Type B pancreatic cell (in vitro differentiated cells): ENCODE data around the gene WIPF3. TPM values are rescaled to one million over a fixed set of nuclear protein-coding genes. Genes with fewer than 3 reads are reported as not detected.

Experiments used
- DNase-seq: peaks from one replicate; pipeline ENCODE4 v3.0.0; 2021; ENCODE audit warnings: mixed read lengths; ENCODE audit not compliant: unreplicated experiment; ENCODE audit errors: extremely low spot score
- H3K27ac Mint-ChIP-seq: 2 replicates; pipeline ENCODE4 v1.8.0; 2021; ENCODE audit warnings: mild to moderate bottlenecking, mixed read lengths
- H3K27me3 Mint-ChIP-seq: 2 replicates; pipeline ENCODE4 v1.8.0; 2021; ENCODE audit warnings: mixed read lengths
- H3K36me3 Mint-ChIP-seq: 2 replicates; pipeline ENCODE4 v1.8.0; 2021; ENCODE audit warnings: mixed read lengths
- H3K4me1 Mint-ChIP-seq: one replicate; pipeline ENCODE4 v1.8.0; 2021; ENCODE audit warnings: mixed read lengths; ENCODE audit not compliant: unreplicated experiment
- H3K4me3 Mint-ChIP-seq: 2 replicates; pipeline ENCODE4 v1.8.0; 2021; ENCODE audit warnings: mild to moderate bottlenecking, mixed read lengths
- H3K9me3 Mint-ChIP-seq: 2 replicates; pipeline ENCODE4 v1.8.0; 2021; ENCODE audit warnings: mixed read lengths
- CTCF ChIP-seq: fragments of 200-600 bp; sonication (generic); conservative IDR thresholded peaks from 2 replicates; pipeline ENCODE4 v1.5.0; 2021; ENCODE audit warnings: antibody characterized with exemption, mild to moderate bottlenecking
- total RNA-seq: library from RNA; stranded (reverse); gene quantifications from 2 replicates; pipeline ENCODE4 v1.2.1, GENCODE V29; 2021; ENCODE audit warnings: low replicate concordance

The WIPF3 gene
- total RNA-seq, 1 donor from 2014 or later = 1.7 TPM

DNA sequence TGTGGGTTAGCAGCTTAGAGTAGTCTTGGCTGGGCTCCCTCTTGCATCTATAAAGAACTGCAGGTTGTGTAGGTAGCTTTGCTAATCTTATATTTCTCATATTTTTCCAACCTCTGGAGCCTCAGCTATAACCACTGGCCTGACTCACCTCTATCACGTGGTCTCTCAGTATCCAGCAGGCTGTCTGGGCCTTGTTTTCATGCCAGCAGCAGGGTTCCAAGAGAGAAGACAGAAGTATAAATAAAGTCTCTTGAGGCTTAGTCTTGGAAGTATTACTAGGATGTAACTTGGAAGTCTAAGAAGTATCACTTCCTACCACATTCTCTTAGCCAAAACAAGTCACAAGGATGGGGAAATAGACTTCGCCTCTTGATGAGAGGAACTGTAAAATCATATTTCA, 73.3 kb downstream of the WIPF3 start:
- Mint-ChIP-seq H3K4me1 (peaks cover 10% of the 10 kb centered on the region), H3K36me3 (no peaks in the 10 kb centered on the region), H3K4me3 (no peak overlapping the region), H3K9me3 (no peaks in the 10 kb centered on the region), H3K27ac (no peak overlapping the region), H3K27me3 (peaks cover 14% of the 10 kb centered on the region)
- no peak for TF ChIP-seq CTCF
- DNase-seq = no peak

- Mint-ChIP-seq H3K9me3 (no peaks in the 10 kb centered on the region), H3K4me1 (peaks cover 18% of the 10 kb centered on the region), H3K4me3 (no peak overlapping the region), H3K36me3 (no peaks in the 10 kb centered on the region), H3K27me3 (peaks cover 16% of the 10 kb centered on the region), H3K27ac (no peak overlapping the region)
- DNase-seq = no peak
- TF ChIP-seq CTCF = no peak
Measured at GRCh38 chr7:29881724-29882123, 75.4 kb downstream of the WIPF3 start.

GRCh38 chr7:29882481-29882880, 76.2 kb downstream of the WIPF3 start:
- Mint-ChIP-seq H3K4me1 (peaks cover 14% of the 10 kb centered on the region), H3K27ac (no peak overlapping the region), H3K27me3 (peaks cover 14% of the 10 kb centered on the region), H3K9me3 (no peaks in the 10 kb centered on the region), H3K36me3 (no peaks in the 10 kb centered on the region), H3K4me3 (no peak overlapping the region)
- peak; percentile 16 for DNase-seq
- no peak for TF ChIP-seq CTCF

DNA sequence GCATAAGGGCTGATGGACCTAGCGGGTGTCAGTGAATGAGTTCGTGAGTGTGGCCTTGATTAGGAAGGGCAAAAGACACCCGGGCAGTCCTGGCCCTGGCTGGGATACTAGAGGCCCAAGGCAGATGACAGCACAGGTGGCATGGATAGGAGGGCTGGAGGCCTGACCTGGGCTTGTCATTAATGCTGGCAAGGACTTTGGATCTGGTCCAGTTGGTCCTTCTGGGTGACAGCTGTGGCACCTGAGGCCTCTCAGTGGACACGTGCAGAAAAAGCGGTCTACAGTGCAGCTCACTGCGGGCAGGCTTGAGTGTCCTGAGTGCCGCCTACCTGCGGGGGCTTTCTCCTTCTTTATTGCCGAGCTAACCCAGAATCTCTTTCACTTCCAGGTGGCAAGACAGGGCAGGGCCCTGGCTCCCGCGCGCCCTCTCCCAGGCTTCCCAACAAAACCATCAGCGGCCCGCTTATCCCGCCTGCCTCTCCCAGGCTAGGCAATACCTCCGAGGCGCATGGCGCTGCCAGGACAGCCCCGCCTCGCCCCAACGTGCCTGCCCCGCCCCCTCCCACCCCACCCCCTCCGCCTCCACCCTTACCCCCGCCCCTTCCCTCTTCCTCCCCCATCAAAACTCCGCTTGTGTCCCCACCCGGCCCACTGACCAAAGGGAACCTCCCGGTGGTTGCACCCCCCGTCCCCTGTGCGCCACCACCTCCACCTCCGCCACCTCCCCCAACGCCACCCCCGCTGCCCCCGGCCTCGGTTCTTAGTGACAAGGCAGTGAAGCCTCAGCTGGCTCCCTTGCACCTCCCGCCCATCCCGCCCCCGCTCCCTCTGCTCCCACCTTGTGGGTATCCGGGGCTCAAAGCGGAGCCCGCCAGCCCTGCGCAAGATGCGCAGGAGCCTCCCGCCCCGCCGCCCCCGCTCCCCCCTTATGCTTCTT, 77.4 kb downstream of the WIPF3 start:
- H3K4me1 Mint-ChIP-seq = peaks cover 14% of the 10 kb centered on the region

More for the DNA sequence above, 77.4 kb downstream of the WIPF3 start:
- Mint-ChIP-seq H3K27ac (no peak overlapping the region), H3K36me3 (no peaks in the 10 kb centered on the region), H3K27me3 (peaks cover 10% of the 10 kb centered on the region), H3K4me3 (peak overlapping the region; percentile 72), H3K9me3 (no peaks in the 10 kb centered on the region)
- no peak for TF ChIP-seq CTCF
- DNase-seq = peak; percentile 71
